ENCODE measurements around the gene IMPG1.

IMPG1 gene

DNA sequence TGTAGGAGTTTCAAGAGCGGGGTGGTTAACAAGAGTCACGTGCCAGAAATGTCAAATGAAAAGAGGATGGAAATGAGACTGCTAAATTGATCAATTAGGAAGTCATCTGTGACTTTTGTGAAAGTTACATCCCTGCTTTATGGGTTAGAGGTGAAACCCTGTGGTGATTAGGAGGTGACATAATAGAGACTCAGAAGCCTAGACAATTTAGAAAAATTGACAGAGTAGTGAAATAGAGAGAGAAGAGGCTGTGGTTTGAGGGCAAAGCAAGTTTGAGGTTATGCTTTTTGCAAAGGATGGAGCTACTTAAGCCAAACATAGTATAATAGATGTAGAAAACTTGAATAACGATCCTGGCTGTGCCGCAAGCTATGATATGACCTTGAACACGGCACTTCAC, 71.8 kb downstream of the IMPG1 start:
- TF ChIP-seq, protein P1, sequence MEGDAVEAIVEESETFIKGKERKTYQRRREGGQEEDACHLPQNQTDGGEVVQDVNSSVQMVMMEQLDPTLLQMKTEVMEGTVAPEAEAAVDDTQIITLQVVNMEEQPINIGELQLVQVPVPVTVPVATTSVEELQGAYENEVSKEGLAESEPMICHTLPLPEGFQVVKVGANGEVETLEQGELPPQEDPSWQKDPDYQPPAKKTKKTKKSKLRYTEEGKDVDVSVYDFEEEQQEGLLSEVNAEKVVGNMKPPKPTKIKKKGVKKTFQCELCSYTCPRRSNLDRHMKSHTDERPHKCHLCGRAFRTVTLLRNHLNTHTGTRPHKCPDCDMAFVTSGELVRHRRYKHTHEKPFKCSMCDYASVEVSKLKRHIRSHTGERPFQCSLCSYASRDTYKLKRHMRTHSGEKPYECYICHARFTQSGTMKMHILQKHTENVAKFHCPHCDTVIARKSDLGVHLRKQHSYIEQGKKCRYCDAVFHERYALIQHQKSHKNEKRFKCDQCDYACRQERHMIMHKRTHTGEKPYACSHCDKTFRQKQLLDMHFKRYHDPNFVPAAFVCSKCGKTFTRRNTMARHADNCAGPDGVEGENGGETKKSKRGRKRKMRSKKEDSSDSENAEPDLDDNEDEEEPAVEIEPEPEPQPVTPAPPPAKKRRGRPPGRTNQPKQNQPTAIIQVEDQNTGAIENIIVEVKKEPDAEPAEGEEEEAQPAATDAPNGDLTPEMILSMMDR (IDR thresholded peaks at IDR 0.05; ENCODE audit: insufficient read depth, missing control alignments) = no peak
- no peak for FAIRE-seq
- no peak for DNase-seq (ENCODE audit: insufficient read length, low spot score)

DNA sequence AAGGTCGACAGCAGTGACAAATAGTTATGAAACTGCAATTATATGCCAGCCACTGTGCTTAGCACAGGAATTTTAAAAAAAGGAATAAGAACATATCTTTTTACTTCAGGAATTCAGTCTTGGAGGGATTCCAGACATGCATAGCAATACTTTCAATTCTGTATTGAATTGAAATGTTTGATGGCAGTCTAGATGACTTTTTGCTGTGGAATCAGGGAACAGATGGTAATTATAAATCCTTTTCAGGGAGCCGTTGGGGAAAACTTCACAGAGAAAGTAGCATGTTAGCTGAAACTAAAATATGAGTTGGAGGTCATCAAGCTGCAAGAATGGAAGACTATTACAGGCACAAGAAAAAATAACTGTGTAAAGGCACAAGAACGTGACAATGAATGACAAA, 74.8 kb downstream of the IMPG1 start:
- DNase-seq (ENCODE audit: insufficient read length, low spot score) = no peak
- no peak for FAIRE-seq
- TF ChIP-seq, protein P1 (IDR thresholded peaks at IDR 0.05; ENCODE audit: insufficient read depth, missing control alignments) = no peak

DNA sequence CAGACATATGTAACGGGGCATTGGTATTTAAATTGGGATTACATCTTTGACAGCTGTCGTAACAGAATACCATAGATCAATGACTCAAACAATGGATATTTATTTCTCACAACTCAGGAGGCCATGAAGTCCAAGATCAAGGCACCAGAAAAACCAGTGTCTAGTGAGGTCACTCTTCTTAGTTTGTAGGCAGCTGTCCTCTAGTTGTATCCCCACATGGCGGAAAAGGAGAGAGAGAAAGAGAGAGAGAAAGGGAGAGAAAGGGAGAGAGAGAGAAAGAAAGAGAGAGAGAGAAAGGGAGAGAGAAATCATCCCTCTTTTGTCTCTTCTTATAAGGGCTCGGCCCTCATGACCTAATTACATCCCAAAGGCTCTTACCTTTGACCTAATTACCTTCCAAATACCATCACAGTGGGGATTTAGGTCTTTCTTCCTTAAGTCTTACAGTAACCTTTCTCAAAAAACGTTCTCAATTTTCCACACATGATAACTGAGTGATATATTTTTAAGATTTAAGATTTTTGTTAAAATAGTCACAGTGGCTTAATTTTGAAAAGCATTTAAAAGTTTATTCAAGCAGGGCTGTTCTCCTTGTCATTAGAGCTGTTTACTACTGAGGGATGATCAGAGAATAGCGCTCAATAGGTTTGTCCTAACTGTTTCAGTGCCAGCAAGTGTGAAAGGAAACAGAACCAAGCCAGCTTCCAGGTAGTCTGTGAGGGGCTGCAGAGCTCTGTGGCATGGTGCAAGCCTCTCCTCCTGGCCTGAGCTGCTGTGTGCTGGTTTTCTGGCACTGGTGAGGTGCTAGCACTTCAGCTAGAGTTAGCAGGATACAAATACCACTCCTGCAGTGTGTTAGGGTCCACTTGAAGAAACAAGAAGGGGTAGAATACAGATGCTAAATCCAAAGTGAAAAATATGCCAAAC, 79.0 kb downstream of the IMPG1 start:
- DNase-seq (ENCODE audit: insufficient read length, low spot score) (no peak), FAIRE-seq (no peak)
- TF ChIP-seq, protein P1 (IDR thresholded peaks at IDR 0.05; ENCODE audit: insufficient read depth, missing control alignments) = no peak

DNA sequence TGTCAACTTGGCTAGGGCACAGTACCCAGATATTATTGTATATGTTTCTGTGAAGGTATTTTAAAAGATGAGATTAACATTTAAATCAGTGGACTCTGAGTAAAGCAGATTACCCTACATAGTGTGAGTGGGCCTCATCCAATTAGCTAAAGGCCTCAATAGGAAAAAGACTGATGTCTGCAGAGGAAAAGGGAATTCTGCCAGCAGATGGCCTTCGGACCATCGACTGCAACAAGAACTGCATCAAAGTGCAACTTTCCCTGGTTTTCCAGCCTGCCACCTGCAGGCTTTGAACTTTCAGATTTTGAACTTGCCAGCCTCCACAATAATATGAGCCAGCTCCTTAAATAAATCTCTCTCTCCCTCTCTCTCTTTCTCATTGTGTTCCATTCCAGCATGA, 80.5 kb downstream of the IMPG1 start:
- FAIRE-seq (peak; percentile 55), DNase-seq (ENCODE audit: insufficient read length, low spot score) (no peak)
- TF ChIP-seq, protein P1 (IDR thresholded peaks at IDR 0.05; ENCODE audit: insufficient read depth, missing control alignments) = no peak

DNA sequence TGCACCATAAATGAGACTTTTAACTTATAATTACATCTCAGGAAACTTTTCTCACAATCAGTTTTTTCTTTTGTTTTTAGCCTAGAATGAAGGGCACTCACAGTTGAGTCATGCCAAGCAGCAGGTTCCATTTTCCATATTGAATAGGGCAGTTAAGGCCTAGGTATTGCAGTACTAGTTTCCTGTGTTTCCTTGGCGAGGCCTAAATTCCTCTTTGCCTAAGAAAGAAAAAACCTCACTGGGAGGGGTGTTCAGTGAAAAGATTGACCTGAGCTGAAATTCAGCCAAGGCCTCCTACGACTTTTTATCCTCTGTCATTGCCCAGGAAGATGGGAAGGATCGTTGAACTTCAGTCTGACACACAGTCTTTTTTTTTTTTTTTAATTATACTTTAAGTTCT, 85.5 kb downstream of the IMPG1 start:
- FAIRE-seq (no peak), DNase-seq (ENCODE audit: insufficient read length, low spot score) (no peak)
- TF ChIP-seq, protein P1 (IDR thresholded peaks at IDR 0.05; ENCODE audit: insufficient read depth, missing control alignments) = no peak

DNA sequence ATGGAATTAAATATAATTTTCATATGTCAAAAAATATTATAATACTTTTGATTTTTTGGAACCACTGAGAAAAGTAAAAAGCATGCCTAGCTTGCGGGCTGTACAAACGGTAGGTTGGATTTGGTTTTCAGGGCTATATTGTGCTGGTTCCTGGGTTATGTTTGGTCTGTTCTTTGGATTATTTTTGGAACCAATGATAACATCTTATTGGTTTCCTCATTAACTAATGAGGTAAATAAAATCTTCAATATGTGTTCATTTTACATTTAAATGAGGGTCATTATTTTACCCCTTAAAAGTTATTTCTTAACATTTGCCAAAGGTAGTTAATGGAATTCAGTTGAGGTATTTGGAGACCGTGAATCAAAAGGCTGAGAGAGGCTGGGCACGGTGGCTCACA, 96.6 kb downstream of the IMPG1 start:
- DNase-seq (ENCODE audit: insufficient read length, low spot score) (no peak), FAIRE-seq (no peak)
- TF ChIP-seq, protein P1 (IDR thresholded peaks at IDR 0.05; ENCODE audit: insufficient read depth, missing control alignments) = no peak

DNA sequence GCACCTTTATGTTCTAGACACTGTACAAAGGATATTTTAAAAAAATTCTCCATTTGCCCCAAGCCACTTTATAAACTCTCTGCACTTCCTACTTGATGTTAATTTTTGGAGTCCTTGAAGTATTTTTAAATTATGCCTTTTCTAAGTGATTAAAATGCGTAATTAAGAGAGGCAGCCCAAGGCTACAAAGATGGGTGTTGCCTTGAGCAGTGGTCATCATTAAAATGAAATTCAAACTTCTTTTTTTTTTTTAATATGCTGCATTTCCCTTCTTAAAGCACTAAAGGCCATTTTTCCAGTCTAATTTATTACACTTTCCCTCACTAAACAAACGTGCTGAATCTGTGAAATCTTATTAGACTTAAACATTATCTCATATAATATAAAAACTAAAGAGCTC, 102.4 kb downstream of the IMPG1 start:
- FAIRE-seq (no peak), DNase-seq (ENCODE audit: insufficient read length, low spot score) (no peak)
- TF ChIP-seq, protein P1 (IDR thresholded peaks at IDR 0.05; ENCODE audit: insufficient read depth, missing control alignments) = no peak
